ENCODE results near the gene LRRC71.

The LRRC71 gene

GRCh38 chr1:156892190-156893047, 28.0 kb upstream of the LRRC71 start:
- Histone ChIP-seq H3K36me3 (ENCODE audit: control insufficient read depth, insufficient read depth, low read length) (no peaks in the 10 kb centered on the region), H3K27me3 (replicated peaks; ENCODE audit: control insufficient read depth, insufficient read depth, low read length) (peaks cover 6% of the 10 kb centered on the region), H3K4me3 (replicated peaks; ENCODE audit: low read depth, low read length) (no peak overlapping the region)
- peak; percentile 81 for DNase-seq (ENCODE audit: extremely low read depth, insufficient read length)
- peak; percentile 93 for TF ChIP-seq CTCF (IDR thresholded peaks at IDR 0.05; ENCODE audit: insufficient read depth, low read length, poor library complexity, severe bottlenecking)

GRCh38 chr1:156893048-156893953, 27.1 kb upstream of the LRRC71 start, which contains the start of gene PEAR1:
TSS of gene PEAR1 (plus strand) at chr1:156893718. CDS start at chr1:156903927, 10,209 bp downstream.
- Histone ChIP-seq H3K4me3 (replicated peaks; ENCODE audit: low read depth, low read length) (no peak within 1 kb of the TSS), H3K27me3 (replicated peaks; ENCODE audit: control insufficient read depth, insufficient read depth, low read length) (peaks cover 6% of the 10 kb centered on the region), H3K36me3 (ENCODE audit: control insufficient read depth, insufficient read depth, low read length) (no peaks in the 10 kb centered on the region)
- no peak for TF ChIP-seq CTCF (IDR thresholded peaks at IDR 0.05; ENCODE audit: insufficient read depth, low read length, poor library complexity, severe bottlenecking)
- no peak for DNase-seq (ENCODE audit: extremely low read depth, insufficient read length)

GRCh38 chr1:156894001-156894400, 26.4 kb upstream of the LRRC71 start:
- peaks cover 6% of the 10 kb centered on the region for H3K27me3 ChIP-seq (replicated peaks; ENCODE audit: control insufficient read depth, insufficient read depth, low read length)
- no peak for DNase-seq (ENCODE audit: extremely low read depth, insufficient read length)
- no peaks in the 10 kb centered on the region for H3K36me3 ChIP-seq (ENCODE audit: control insufficient read depth, insufficient read depth, low read length)
- no peak for TF ChIP-seq CTCF (IDR thresholded peaks at IDR 0.05; ENCODE audit: insufficient read depth, low read length, poor library complexity, severe bottlenecking)
- H3K4me3 ChIP-seq (replicated peaks; ENCODE audit: low read depth, low read length): no peak overlapping the region

- Histone ChIP-seq H3K27me3 (replicated peaks; ENCODE audit: control insufficient read depth, insufficient read depth, low read length) (peaks cover 6% of the 10 kb centered on the region), H3K4me3 (replicated peaks; ENCODE audit: low read depth, low read length) (no peak overlapping the region), H3K36me3 (ENCODE audit: control insufficient read depth, insufficient read depth, low read length) (no peaks in the 10 kb centered on the region)
- DNase-seq (ENCODE audit: extremely low read depth, insufficient read length): no peak
- TF ChIP-seq CTCF (IDR thresholded peaks at IDR 0.05; ENCODE audit: insufficient read depth, low read length, poor library complexity, severe bottlenecking): no peak
These were observed 25.5 kb upstream of the LRRC71 start for GRCh38 chr1:156894711-156895454.

- Histone ChIP-seq H3K4me3 (replicated peaks; ENCODE audit: low read depth, low read length) (no peak overlapping the region), H3K27me3 (replicated peaks; ENCODE audit: control insufficient read depth, insufficient read depth, low read length) (peaks cover 6% of the 10 kb centered on the region), H3K36me3 (ENCODE audit: control insufficient read depth, insufficient read depth, low read length) (no peaks in the 10 kb centered on the region)
- no peak for DNase-seq (ENCODE audit: extremely low read depth, insufficient read length)
- no peak for TF ChIP-seq CTCF (IDR thresholded peaks at IDR 0.05; ENCODE audit: insufficient read depth, low read length, poor library complexity, severe bottlenecking)
These were observed 25.0 kb upstream of the LRRC71 start for GRCh38 chr1:156895455-156895812.
